SK-N-SH (cell line): Measurements from ENCODE around the gene NUFIP1. TPM values are rescaled to one million over a fixed set of nuclear protein-coding genes. Genes with fewer than 3 reads are reported as not detected.
"Not testable (repeated sequence)": the region's sequence is repeated elsewhere in the genome, so short reads cannot be mapped to it uniquely, and the experiment has no call there.

Experiments used
- CTCF ChIA-PET: fragments of 300-600, 350-600 bp; formaldehyde crosslinking; extraction: SDS; loops from one replicate; lab custom pipeline; 2021; lab: Yijun Ruan, JAX
- POLR2A ChIA-PET: fragments of 350-600 bp; sonication (Branson Sonifier 250); formaldehyde crosslinking; extraction: SDS; loops from one replicate; lab custom pipeline; 2020; ENCODE audit warnings: antibody characterized with exemption, inconsistent platforms; lab: Yijun Ruan, JAX
- DNase-seq: peaks from one replicate; pipeline ENCODE4 v3.0.0; 2012
- H2AFZ ChIP-seq: fragments of 200-600 bp; sonication (generic); 2 replicates; pipeline ENCODE4 v1.8.1; 2016; ENCODE audit warnings: antibody characterized with exemption, mild to moderate bottlenecking, low read depth
- H3F3A ChIP-seq: fragments of 200-600 bp; sonication (generic); replicated peaks from 2 replicates; pipeline ENCODE3; 2016; ENCODE audit warnings: antibody characterized with exemption, mild to moderate bottlenecking; ENCODE audit not compliant: insufficient read depth
- H3K27ac ChIP-seq, 2 experiments: fragments of 200-500 bp in 1 of 2; fragments of 200-600 bp in 1 of 2; sonication (Bioruptor generic) in 1 of 2; sonication (generic), shearing (Covaris generic) in 1 of 2; 2 replicates each; pipeline versions ENCODE4 v1.5.1 to v1.6.1; 2014 to 2016; ENCODE audit warnings: low read depth in 2 of 2, inconsistent platforms in 1 of 2, low read length in 1 of 2, mild to moderate bottlenecking in 1 of 2, mixed read lengths in 1 of 2
- H3K27me3 ChIP-seq: fragments of 200-600 bp; sonication (generic), shearing (Covaris generic); 2 replicates; pipeline ENCODE4 v1.6.1; 2016; ENCODE audit warnings: mixed run types; ENCODE audit not compliant: insufficient read depth
- H3K36me3 ChIP-seq, 2 experiments: fragments of 200-500 bp in 1 of 2; fragments of 200-600 bp in 1 of 2; sonication (Bioruptor generic) in 1 of 2; sonication (generic) in 1 of 2; replicated peaks in 1 of 2; 2 replicates each; pipeline versions ENCODE3 to v1.5.1; 2014 to 2016; ENCODE audit warnings: low read length in 1 of 2, mild to moderate bottlenecking in 1 of 2; ENCODE audit not compliant: insufficient read depth in 2 of 2, control insufficient read depth in 1 of 2
- H3K4me1 ChIP-seq, 2 experiments: fragments of 200-500 bp in 1 of 2; fragments of 200-600 bp in 1 of 2; sonication (Bioruptor generic) in 1 of 2; sonication (generic), shearing (Covaris generic) in 1 of 2; 2 replicates each; pipeline versions ENCODE4 v1.5.1 to v1.6.1; 2014 to 2016; ENCODE audit warnings: low read depth in 1 of 2, low read length in 1 of 2, mixed run types in 1 of 2; ENCODE audit not compliant: insufficient read depth in 2 of 2, control insufficient read depth in 1 of 2
- H3K4me2 ChIP-seq: fragments of 200-600 bp; sonication (generic), shearing (Covaris generic); 2 replicates; pipeline ENCODE4 v1.6.1; 2017; ENCODE audit warnings: mixed run types
- H3K4me3 ChIP-seq, 2 experiments: fragments of 200-500 bp in 1 of 2; fragments of 200-600 bp in 1 of 2; sonication (Bioruptor generic) in 1 of 2; sonication (generic), shearing (Covaris generic) in 1 of 2; 2 replicates each; pipeline versions ENCODE4 v1.5.1 to v1.8.1; 2014 to 2016; ENCODE audit warnings: low read depth in 2 of 2, inconsistent platforms in 1 of 2, low read length in 1 of 2, mild to moderate bottlenecking in 1 of 2, mixed read lengths in 1 of 2, moderate library complexity in 1 of 2
- H3K79me2 ChIP-seq: fragments of 200-600 bp; sonication (generic); 2 replicates; pipeline ENCODE4 v1.8.1; 2017; ENCODE audit warnings: mild to moderate bottlenecking; ENCODE audit not compliant: insufficient read depth
- H3K9ac ChIP-seq: fragments of 200-600 bp; sonication (generic); 2 replicates; pipeline ENCODE4 v1.6.1; 2017; ENCODE audit warnings: mixed run types
- H3K9me2 ChIP-seq: fragments of 200-600 bp; sonication (generic); 2 replicates; pipeline ENCODE4 v1.6.1; 2017; ENCODE audit warnings: mixed run types
- H3K9me3 ChIP-seq: fragments of 200-600 bp; sonication (generic); 2 replicates; pipeline ENCODE4 v1.6.1; 2017; ENCODE audit warnings: mixed run types, mild to moderate bottlenecking, moderate library complexity
- H4K20me1 ChIP-seq: fragments of 200-600 bp; sonication (generic); 2 replicates; pipeline ENCODE4 v1.6.1; 2017; ENCODE audit warnings: mild to moderate bottlenecking, mixed run types; ENCODE audit not compliant: insufficient read depth
- ELF1 ChIP-seq: IDR thresholded peaks from 2 replicates; pipeline ENCODE4 v1.4.0; 2012
- EP300 ChIP-seq, 2 experiments: IDR thresholded peaks; 2 replicates each; pipeline versions ENCODE4 v1.4.0 to v1.6.1; 2012; ENCODE audit warnings: borderline replicate concordance in 1 of 2, low read depth in 1 of 2, low read length in 1 of 2
- EZH2phosphoT487 ChIP-seq: fragments of 200-600 bp; sonication (generic); IDR thresholded peaks from 2 replicates; pipeline ENCODE4 v1.6.1; 2017; ENCODE audit warnings: low read depth, mixed run types, mild to moderate bottlenecking, antibody characterized with exemption, moderate library complexity, borderline replicate concordance
- FOSL2 ChIP-seq: IDR thresholded peaks from 2 replicates; pipeline ENCODE4 v1.4.0; 2012; ENCODE audit warnings: low read depth, mild to moderate bottlenecking, moderate library complexity, borderline replicate concordance
- GABPA ChIP-seq: IDR thresholded peaks from 2 replicates; pipeline ENCODE4 v1.4.0; 2012; ENCODE audit warnings: low read depth, mild to moderate bottlenecking
- MEF2A ChIP-seq: IDR thresholded peaks from 2 replicates; pipeline ENCODE4 v1.4.0; 2012; ENCODE audit warnings: low read depth, borderline replicate concordance
- MXI1 ChIP-seq: IDR thresholded peaks from 2 replicates; pipeline ENCODE4 v1.6.1; 2012; ENCODE audit warnings: mild to moderate bottlenecking, low read depth, low read length, improper control_type of control experiment
- PBX3 ChIP-seq: IDR thresholded peaks from 2 replicates; pipeline ENCODE4; 2012
- RAD21 ChIP-seq: IDR thresholded peaks from 2 replicates; pipeline ENCODE4 v1.6.1; 2012; ENCODE audit warnings: mild to moderate bottlenecking, low read length
- RCOR1 ChIP-seq: fragments of 150-350 bp; IDR thresholded peaks from 2 replicates; pipeline ENCODE4 v1.6.1; 2017; ENCODE audit warnings: antibody characterized with exemption, low read length
- REST ChIP-seq: IDR thresholded peaks from 2 replicates; pipeline ENCODE4 v1.6.1; 2012; ENCODE audit warnings: mild to moderate bottlenecking, low read depth, low read length, moderate library complexity
- TAF1 ChIP-seq: IDR thresholded peaks from 2 replicates; pipeline ENCODE4 v1.6.1; 2012; ENCODE audit warnings: low read depth, mild to moderate bottlenecking, low read length, moderate library complexity, borderline replicate concordance
- TCF12 ChIP-seq: IDR thresholded peaks from 2 replicates; pipeline ENCODE4 v1.4.0; 2012
- TEAD4 ChIP-seq: IDR thresholded peaks from 2 replicates; pipeline ENCODE4 v1.4.0; 2012; ENCODE audit warnings: mild to moderate bottlenecking, borderline replicate concordance; ENCODE audit not compliant: insufficient read depth
- YY1 ChIP-seq: IDR thresholded peaks from 2 replicates; pipeline ENCODE4 v1.4.0; 2012; ENCODE audit warnings: low read depth, mild to moderate bottlenecking
- WGBS: methylation state at CpG from one replicate; pipeline ENCODE4 v1.1.6; 2017; ENCODE audit warnings: low lambda C conversion rate; 5-methylcytosine and 5-hydroxymethylcytosine counted together
- polyA plus RNA-seq, 3 experiments: library from polyadenylated mRNA; depleted of rRNA; stranded (reverse); fragments of >200 nt; gene quantifications; 2 replicates each; pipeline ENCODE4 v1.2.3, GENCODE V29; 2012
- TF ChIP-seq, protein P1 (sequence below): fragments of 200-600 bp; sonication (generic); IDR thresholded peaks from 2 replicates; pipeline ENCODE4 v1.6.1; 2017; ENCODE audit warnings: antibody characterized with exemption, mild to moderate bottlenecking, moderate library complexity
- TF ChIP-seq, protein P2 (sequence below): IDR thresholded peaks from 2 replicates; pipeline ENCODE4 v1.4.0; 2012; ENCODE audit warnings: low read depth
- TF ChIP-seq, protein P3 (sequence below): fragments of 150-350 bp; IDR thresholded peaks from 2 replicates; pipeline ENCODE4 v1.6.1; 2017; ENCODE audit warnings: antibody characterized with exemption, low read length, low read depth, borderline replicate concordance

Gene NUFIP1
- polyA plus RNA-seq, 1 of the 3 experiments (the other 2 are of a cell fraction), result 1.9 TPM

DNA sequence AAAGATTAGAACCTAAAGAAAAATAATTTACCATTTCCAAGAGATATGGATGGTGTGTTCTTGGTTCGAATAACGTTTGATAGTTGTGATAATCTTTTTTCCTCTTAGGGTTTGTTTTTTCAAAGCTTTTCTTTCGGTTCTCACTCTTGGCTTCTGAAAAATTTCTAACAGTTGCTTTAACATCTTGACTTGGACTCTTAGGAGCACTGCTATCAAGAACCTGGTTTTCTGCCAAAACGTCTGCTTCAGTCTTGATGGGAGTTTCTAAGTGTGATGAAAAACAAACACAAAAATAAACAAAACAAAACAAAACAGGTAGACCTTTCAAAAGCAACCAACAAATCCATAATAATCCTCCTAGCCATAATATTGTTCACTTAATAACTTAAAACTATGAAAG, 45.9 kb downstream of the NUFIP1 start:
- POLR2A ChIA-PET, result not testable (repeated sequence)

DNA sequence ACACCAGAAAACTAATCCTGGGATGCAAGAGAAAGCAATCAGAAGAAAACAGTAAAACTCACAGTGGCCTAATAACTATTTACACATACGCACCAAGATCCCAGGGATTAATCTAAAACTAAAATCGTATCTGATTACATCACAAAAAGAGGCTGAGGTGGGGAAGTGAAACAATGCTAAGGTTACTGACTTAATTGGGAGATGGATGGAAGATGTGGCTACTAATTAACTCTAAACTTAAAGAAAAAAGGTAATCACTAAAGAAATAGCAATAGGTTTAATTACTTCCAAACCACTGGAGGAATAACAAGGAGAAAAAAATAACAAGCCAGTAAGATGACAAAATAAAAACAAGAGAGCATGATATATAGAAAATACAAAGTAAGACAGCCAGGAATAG, 50.4 kb downstream of the NUFIP1 start:
- peaks cover 3% of the 10 kb centered on the region for H3F3A ChIP-seq
- no peaks in the 10 kb centered on the region for H3K9me3 ChIP-seq
- 85% methylated on average over 2 of the region's 2 CpGs for WGBS

More for the DNA sequence above, 45.9 kb downstream of the NUFIP1 start:
- not testable (repeated sequence) for H3K79me2 ChIP-seq, H3K9ac ChIP-seq, H3K4me1 ChIP-seq, H3K9me2 ChIP-seq, H3K27me3 ChIP-seq, H4K20me1 ChIP-seq, H3K27ac ChIP-seq, H3F3A ChIP-seq, DNase-seq, H3K4me3 ChIP-seq, H2AFZ ChIP-seq, H3K4me2 ChIP-seq, H3K9me3 ChIP-seq
- peaks cover 23 to 45% of the 10 kb centered on the region in 2 experiments for H3K36me3 ChIP-seq
- CTCF ChIA-PET, result interaction anchor here (1.0 to 2.2 kb wide), 3 partner anchors 27 to 460 kb away, joined by 3 to 10 read pairs (median 4); no protein-coding TSS in a partner anchor
- 92% methylated on average over 4 of the region's 4 CpGs for WGBS

More for the DNA sequence above, 50.4 kb downstream of the NUFIP1 start:
- Histone ChIP-seq H3K79me2 (no peaks in the 10 kb centered on the region), H3K27me3 (no peaks in the 10 kb centered on the region), H4K20me1 (no peaks in the 10 kb centered on the region), H3K4me3 (no peak overlapping the region), H2AFZ (no peak overlapping the region), H3K9ac (no peak overlapping the region), H3K36me3 (peaks cover 12 to 33% of the 10 kb centered on the region in 2 experiments), H3K9me2 (no peaks in the 10 kb centered on the region), H3K27ac (no peak overlapping the region), H3K4me1 (peaks cover 0 to 8% of the 10 kb centered on the region in 2 experiments), H3K4me2 (no peak overlapping the region)
- TF ChIP-seq RAD21 (no peak), MXI1 (no peak), EP300 (IDR thresholded peaks at IDR 0.05; ENCODE audit: borderline replicate concordance in 1 of 2, low read depth in 1 of 2, low read length in 1 of 2) (no peak), EZH2phosphoT487 (no peak), TAF1 (no peak), YY1 (no peak), ELF1 (no peak), TCF12 (no peak), GABPA (no peak), MEF2A (no peak), PBX3 (no peak), RCOR1 (no peak), TEAD4 (no peak), FOSL2 (no peak), REST (no peak)
- TF ChIP-seq, protein P1, sequence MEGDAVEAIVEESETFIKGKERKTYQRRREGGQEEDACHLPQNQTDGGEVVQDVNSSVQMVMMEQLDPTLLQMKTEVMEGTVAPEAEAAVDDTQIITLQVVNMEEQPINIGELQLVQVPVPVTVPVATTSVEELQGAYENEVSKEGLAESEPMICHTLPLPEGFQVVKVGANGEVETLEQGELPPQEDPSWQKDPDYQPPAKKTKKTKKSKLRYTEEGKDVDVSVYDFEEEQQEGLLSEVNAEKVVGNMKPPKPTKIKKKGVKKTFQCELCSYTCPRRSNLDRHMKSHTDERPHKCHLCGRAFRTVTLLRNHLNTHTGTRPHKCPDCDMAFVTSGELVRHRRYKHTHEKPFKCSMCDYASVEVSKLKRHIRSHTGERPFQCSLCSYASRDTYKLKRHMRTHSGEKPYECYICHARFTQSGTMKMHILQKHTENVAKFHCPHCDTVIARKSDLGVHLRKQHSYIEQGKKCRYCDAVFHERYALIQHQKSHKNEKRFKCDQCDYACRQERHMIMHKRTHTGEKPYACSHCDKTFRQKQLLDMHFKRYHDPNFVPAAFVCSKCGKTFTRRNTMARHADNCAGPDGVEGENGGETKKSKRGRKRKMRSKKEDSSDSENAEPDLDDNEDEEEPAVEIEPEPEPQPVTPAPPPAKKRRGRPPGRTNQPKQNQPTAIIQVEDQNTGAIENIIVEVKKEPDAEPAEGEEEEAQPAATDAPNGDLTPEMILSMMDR, result no peak
- TF ChIP-seq, protein P2, sequence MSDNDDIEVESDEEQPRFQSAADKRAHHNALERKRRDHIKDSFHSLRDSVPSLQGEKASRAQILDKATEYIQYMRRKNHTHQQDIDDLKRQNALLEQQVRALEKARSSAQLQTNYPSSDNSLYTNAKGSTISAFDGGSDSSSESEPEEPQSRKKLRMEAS, result no peak
- TF ChIP-seq, protein P3, sequence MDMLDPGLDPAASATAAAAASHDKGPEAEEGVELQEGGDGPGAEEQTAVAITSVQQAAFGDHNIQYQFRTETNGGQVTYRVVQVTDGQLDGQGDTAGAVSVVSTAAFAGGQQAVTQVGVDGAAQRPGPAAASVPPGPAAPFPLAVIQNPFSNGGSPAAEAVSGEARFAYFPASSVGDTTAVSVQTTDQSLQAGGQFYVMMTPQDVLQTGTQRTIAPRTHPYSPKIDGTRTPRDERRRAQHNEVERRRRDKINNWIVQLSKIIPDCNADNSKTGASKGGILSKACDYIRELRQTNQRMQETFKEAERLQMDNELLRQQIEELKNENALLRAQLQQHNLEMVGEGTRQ, result no peak
- POLR2A ChIA-PET, result no interaction called here
- CTCF ChIA-PET, result interaction anchor here (1.1 kb wide), 1 partner anchor 455 kb away, joined by 3 read pairs; no protein-coding TSS in a partner anchor
- no peak for DNase-seq
